ENCODE results near the gene NOP53. TPM values are rescaled to one million over a fixed set of nuclear protein-coding genes. Genes with fewer than 3 reads are reported as not detected.

The NOP53 gene
- total and polyA plus RNA-seq, 2 experiments from 2014 or later = 167 to 192 TPM

DNA sequence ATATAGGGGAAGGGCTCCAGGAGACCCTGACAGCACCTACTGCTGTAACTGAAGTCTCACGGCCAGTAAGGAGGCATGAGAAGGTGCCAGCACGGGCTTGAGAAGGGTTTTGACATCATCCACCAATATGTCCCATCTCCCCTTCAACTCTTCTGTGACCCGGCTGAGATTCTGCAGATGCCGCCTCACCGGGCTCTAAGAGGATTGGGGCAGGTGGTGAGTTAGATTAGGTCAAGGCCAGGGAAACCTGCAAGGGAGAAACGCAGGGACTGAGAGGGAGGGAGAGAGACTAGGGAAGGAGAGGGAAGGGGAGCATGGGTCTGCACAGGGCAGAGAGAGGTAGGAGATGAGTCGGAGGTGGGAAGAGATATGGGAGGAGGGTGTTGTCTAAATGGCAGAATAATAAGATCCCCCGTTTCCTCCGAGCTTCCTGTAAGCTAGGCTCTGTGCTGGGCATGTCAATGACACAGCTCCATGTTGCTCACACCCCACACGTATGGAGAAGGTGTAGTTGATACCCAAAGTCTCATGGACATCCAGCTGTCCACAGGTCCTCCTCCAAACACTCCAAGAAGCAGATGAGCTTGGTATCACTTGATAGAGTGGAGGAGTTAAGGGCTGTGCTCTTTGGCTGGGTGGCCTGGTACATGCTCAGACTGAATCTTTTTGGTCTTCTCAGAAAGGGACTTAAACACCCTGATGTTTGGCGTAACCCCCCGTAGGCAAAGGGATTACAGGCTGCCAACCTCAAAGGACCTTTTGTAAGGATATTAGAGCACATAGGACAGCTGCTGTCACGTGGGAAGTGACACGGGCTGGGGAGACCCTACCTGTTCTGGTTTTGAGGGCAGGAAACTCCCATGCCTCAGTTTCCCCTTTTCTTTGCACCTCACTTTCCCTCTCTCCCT, 52.9 kb downstream of the NOP53 start (continued):
- TF ChIP-seq, protein P1, sequence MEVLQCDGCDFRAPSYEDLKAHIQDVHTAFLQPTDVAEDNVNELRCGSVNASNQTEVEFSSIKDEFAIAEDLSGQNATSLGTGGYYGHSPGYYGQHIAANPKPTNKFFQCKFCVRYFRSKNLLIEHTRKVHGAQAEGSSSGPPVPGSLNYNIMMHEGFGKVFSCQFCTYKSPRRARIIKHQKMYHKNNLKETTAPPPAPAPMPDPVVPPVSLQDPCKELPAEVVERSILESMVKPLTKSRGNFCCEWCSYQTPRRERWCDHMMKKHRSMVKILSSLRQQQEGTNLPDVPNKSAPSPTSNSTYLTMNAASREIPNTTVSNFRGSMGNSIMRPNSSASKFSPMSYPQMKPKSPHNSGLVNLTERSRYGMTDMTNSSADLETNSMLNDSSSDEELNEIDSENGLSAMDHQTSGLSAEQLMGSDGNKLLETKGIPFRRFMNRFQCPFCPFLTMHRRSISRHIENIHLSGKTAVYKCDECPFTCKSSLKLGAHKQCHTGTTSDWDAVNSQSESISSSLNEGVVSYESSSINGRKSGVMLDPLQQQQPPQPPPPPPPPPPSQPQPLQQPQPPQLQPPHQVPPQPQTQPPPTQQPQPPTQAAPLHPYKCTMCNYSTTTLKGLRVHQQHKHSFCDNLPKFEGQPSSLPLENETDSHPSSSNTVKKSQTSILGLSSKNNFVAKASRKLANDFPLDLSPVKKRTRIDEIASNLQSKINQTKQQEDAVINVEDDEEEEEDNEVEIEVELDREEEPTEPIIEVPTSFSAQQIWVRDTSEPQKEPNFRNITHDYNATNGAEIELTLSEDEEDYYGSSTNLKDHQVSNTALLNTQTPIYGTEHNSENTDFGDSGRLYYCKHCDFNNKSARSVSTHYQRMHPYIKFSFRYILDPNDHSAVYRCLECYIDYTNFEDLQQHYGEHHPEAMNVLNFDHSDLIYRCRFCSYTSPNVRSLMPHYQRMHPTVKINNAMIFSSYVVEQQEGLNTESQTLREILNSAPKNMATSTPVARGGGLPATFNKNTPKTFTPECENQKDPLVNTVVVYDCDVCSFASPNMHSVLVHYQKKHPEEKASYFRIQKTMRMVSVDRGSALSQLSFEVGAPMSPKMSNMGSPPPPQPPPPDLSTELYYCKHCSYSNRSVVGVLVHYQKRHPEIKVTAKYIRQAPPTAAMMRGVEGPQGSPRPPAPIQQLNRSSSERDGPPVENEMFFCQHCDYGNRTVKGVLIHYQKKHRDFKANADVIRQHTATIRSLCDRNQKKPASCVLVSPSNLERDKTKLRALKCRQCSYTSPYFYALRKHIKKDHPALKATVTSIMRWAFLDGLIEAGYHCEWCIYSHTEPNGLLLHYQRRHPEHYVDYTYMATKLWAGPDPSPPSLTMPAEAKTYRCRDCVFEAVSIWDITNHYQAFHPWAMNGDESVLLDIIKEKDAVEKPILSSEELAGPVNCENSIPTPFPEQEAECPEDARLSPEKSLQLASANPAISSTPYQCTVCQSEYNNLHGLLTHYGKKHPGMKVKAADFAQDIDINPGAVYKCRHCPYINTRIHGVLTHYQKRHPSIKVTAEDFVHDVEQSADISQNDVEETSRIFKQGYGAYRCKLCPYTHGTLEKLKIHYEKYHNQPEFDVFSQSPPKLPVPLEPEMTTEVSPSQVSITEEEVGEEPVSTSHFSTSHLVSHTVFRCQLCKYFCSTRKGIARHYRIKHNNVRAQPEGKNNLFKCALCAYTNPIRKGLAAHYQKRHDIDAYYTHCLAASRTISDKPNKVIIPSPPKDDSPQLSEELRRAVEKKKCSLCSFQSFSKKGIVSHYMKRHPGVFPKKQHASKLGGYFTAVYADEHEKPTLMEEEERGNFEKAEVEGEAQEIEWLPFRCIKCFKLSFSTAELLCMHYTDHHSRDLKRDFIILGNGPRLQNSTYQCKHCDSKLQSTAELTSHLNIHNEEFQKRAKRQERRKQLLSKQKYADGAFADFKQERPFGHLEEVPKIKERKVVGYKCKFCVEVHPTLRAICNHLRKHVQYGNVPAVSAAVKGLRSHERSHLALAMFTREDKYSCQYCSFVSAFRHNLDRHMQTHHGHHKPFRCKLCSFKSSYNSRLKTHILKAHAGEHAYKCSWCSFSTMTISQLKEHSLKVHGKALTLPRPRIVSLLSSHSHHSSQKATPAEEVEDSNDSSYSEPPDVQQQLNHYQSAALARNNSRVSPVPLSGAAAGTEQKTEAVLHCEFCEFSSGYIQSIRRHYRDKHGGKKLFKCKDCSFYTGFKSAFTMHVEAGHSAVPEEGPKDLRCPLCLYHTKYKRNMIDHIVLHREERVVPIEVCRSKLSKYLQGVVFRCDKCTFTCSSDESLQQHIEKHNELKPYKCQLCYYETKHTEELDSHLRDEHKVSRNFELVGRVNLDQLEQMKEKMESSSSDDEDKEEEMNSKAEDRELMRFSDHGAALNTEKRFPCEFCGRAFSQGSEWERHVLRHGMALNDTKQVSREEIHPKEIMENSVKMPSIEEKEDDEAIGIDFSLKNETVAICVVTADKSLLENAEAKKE (CRISPR knock-in tag; IDR thresholded peaks at IDR 0.05) = no peak
- TF ChIP-seq ZNF114 (CRISPR knock-in tag; IDR thresholded peaks at IDR 0.05) (no peak), EZH2 (IDR thresholded peaks at IDR 0.05; ENCODE audit: low read depth, unreplicated experiment) (no peak), JUNB (IDR thresholded peaks at IDR 0.05; ENCODE audit: unreplicated experiment) (no peak), CREB1 (CRISPR knock-in tag; IDR thresholded peaks at IDR 0.05; ENCODE audit: low read depth) (no peak), NANOG (IDR thresholded peaks at IDR 0.05; ENCODE audit: borderline replicate concordance) (no peak), EZH2phosphoT487 (IDR thresholded peaks at IDR 0.05; ENCODE audit: unreplicated experiment) (no peak), STAT1 (IDR thresholded peaks at IDR 0.05; ENCODE audit: unreplicated experiment) (no peak)
- TF ChIP-seq, protein P2, sequence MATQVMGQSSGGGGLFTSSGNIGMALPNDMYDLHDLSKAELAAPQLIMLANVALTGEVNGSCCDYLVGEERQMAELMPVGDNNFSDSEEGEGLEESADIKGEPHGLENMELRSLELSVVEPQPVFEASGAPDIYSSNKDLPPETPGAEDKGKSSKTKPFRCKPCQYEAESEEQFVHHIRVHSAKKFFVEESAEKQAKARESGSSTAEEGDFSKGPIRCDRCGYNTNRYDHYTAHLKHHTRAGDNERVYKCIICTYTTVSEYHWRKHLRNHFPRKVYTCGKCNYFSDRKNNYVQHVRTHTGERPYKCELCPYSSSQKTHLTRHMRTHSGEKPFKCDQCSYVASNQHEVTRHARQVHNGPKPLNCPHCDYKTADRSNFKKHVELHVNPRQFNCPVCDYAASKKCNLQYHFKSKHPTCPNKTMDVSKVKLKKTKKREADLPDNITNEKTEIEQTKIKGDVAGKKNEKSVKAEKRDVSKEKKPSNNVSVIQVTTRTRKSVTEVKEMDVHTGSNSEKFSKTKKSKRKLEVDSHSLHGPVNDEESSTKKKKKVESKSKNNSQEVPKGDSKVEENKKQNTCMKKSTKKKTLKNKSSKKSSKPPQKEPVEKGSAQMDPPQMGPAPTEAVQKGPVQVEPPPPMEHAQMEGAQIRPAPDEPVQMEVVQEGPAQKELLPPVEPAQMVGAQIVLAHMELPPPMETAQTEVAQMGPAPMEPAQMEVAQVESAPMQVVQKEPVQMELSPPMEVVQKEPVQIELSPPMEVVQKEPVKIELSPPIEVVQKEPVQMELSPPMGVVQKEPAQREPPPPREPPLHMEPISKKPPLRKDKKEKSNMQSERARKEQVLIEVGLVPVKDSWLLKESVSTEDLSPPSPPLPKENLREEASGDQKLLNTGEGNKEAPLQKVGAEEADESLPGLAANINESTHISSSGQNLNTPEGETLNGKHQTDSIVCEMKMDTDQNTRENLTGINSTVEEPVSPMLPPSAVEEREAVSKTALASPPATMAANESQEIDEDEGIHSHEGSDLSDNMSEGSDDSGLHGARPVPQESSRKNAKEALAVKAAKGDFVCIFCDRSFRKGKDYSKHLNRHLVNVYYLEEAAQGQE (IDR thresholded peaks at IDR 0.05; ENCODE audit: unreplicated experiment) = no peak
